ENCODE measurements around the gene ETDC.

DNA sequence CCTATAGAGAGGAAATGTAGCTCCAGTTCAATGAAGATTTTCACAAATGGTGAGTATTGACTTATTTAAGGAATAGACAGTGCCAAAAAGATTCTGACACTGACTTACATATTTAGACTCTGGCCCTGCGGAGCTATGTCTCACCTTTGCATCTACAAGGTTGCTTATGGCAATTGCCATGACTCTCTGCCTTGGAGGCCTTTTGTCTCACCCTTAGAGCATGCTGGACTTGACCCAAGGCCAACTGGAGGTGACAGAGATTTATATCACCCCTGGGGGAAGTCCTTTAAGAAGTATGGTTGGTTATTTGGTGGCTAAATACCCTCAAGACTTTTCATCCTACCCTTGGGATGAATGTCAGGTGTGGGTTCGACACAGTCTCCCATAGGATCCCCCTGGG lies 4.5 kb upstream of the ETDC start:
- TF ChIP-seq, protein P1, sequence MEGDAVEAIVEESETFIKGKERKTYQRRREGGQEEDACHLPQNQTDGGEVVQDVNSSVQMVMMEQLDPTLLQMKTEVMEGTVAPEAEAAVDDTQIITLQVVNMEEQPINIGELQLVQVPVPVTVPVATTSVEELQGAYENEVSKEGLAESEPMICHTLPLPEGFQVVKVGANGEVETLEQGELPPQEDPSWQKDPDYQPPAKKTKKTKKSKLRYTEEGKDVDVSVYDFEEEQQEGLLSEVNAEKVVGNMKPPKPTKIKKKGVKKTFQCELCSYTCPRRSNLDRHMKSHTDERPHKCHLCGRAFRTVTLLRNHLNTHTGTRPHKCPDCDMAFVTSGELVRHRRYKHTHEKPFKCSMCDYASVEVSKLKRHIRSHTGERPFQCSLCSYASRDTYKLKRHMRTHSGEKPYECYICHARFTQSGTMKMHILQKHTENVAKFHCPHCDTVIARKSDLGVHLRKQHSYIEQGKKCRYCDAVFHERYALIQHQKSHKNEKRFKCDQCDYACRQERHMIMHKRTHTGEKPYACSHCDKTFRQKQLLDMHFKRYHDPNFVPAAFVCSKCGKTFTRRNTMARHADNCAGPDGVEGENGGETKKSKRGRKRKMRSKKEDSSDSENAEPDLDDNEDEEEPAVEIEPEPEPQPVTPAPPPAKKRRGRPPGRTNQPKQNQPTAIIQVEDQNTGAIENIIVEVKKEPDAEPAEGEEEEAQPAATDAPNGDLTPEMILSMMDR (IDR thresholded peaks at IDR 0.05): no peak
- TF ChIP-seq EP300 (IDR thresholded peaks at IDR 0.05) (no peak), POLR2AphosphoS5 (IDR thresholded peaks at IDR 0.05) (no peak), POLR2A (IDR thresholded peaks at IDR 0.05) (no peak)

All from gastroesophageal sphincter (tissue), 3 donors.